GM19043 (cell line): ENCODE results near the gene KDM1A.

Experiments
- ATAC-seq: cut with Tn5 transposase; IDR thresholded peaks from one replicate; pipeline ENCODE4 v1.9.1; 2021; ENCODE audit warnings: low read depth; ENCODE audit not compliant: unreplicated experiment

KDM1A gene

GRCh38 chr1:23129846-23130245 is 110.6 kb downstream of the KDM1A start:
- ATAC-seq: no peak

DNA sequence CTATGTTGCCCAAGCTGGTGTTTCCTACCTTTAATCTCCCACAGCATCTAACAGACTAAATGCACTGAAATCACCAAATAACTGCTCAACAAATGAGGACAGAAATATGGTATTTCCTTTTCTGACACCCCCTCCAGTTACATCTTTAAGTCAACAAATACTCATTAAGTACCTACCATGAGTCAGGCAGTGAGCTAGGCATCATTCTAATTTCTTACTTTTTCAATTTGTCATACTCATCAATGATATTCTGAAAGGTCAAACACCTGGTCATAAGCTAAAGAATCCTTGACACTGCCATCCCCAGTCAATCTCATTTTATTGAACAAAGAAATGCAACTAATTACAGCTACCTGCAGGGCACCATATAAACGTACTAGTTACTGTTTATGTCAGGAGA is 112.8 kb downstream of the KDM1A start:
- ATAC-seq: no peak
